CD14-positive monocyte (primary cell): Measurements from ENCODE around the gene GNG13. TPM values are rescaled to one million over a fixed set of nuclear protein-coding genes. Genes with fewer than 3 reads are reported as not detected.

ENCODE experiments used
- DNase-seq, 3 donors: peaks; one replicate each; pipeline ENCODE4 v3.0.0-alpha.2; 2011 to 2022
- H2AFZ ChIP-seq: 2 replicates; pipeline ENCODE4 v1.6.0; 2012; ENCODE audit warnings: mild to moderate bottlenecking, low read depth, low read length, inconsistent platforms; ENCODE audit not compliant: insufficient read depth, poor library complexity, severe bottlenecking
- H3K27ac ChIP-seq, 2 donors: 1 replicate in 1 of 2; 2 replicates in 1 of 2; pipeline ENCODE4 v1.5.1; 2012 to 2013; ENCODE audit warnings: low read length in 2 of 2, control low read depth in 1 of 2, inconsistent platforms in 1 of 2, low read depth in 1 of 2, mild to moderate bottlenecking in 1 of 2
- H3K27me3 ChIP-seq, 2 donors: one replicate each; pipeline versions ENCODE4 v1.6.0 to v1.6.1; 2011 to 2013; ENCODE audit warnings: low read length in 2 of 2; ENCODE audit not compliant: control insufficient read depth in 2 of 2, insufficient read depth in 2 of 2
- H3K36me3 ChIP-seq, 2 donors: replicated peaks in 1 of 2; 1 replicate in 1 of 2; 2 replicates in 1 of 2; pipeline versions ENCODE4 v1.5.1 to v1.6.1; 2012 to 2013; ENCODE audit warnings: low read length in 2 of 2, control low read depth in 1 of 2, inconsistent platforms in 1 of 2, mild to moderate bottlenecking in 1 of 2; ENCODE audit not compliant: insufficient read depth in 2 of 2, control insufficient read depth in 1 of 2
- H3K4me1 ChIP-seq, 2 donors: 1 replicate in 1 of 2; 2 replicates in 1 of 2; pipeline versions ENCODE4 v1.5.1 to v1.6.1; 2012 to 2013; ENCODE audit warnings: low read length in 2 of 2, control low read depth in 1 of 2, inconsistent platforms in 1 of 2, mild to moderate bottlenecking in 1 of 2, moderate library complexity in 1 of 2; ENCODE audit not compliant: insufficient read depth in 2 of 2, control insufficient read depth in 1 of 2
- H3K4me2 ChIP-seq: replicated peaks from 2 replicates; pipeline ENCODE3; 2012; ENCODE audit warnings: low read length, moderate library complexity, mild to moderate bottlenecking; ENCODE audit not compliant: poor library complexity, severe bottlenecking; ENCODE audit errors: extremely low read depth
- H3K4me3 ChIP-seq, 3 experiments: fragments of 200-600 bp in 1 of 3; sonication (generic) in 1 of 3; replicated peaks in 1 of 3; 1 replicate in 2 of 3; 2 replicates in 1 of 3; pipeline ENCODE4 v1.5.1; 2011 to 2013; ENCODE audit warnings: low read length in 3 of 3, mild to moderate bottlenecking in 3 of 3, control low read depth in 2 of 3, low read depth in 2 of 3, inconsistent platforms in 1 of 3, moderate library complexity in 1 of 3
- H3K79me2 ChIP-seq: 2 replicates; pipeline ENCODE4 v1.6.0; 2012; ENCODE audit warnings: mild to moderate bottlenecking, control low read depth, inconsistent platforms, low read length, moderate library complexity; ENCODE audit not compliant: insufficient read depth
- H3K9ac ChIP-seq: 2 replicates; pipeline ENCODE4 v1.6.0; 2017; ENCODE audit warnings: low read length, mild to moderate bottlenecking; ENCODE audit not compliant: insufficient read depth, poor library complexity, severe bottlenecking
- H3K9me3 ChIP-seq, 2 donors: replicated peaks in 1 of 2; 1 replicate in 1 of 2; 2 replicates in 1 of 2; pipeline versions ENCODE4 v1.5.1 to v1.6.1; 2012 to 2013; ENCODE audit warnings: low read length in 2 of 2, control low read depth in 1 of 2; ENCODE audit not compliant: control insufficient read depth in 1 of 2, insufficient read depth in 1 of 2
- H4K20me1 ChIP-seq: 2 replicates; pipeline ENCODE4 v1.6.0; 2012; ENCODE audit warnings: mild to moderate bottlenecking, low read length, control low read depth, moderate library complexity; ENCODE audit not compliant: insufficient read depth
- H3K27ac Mint-ChIP-seq, 7 donors: one replicate each; pipeline ENCODE4 v1.8.0; 2020; ENCODE audit warnings: mild to moderate bottlenecking in 7 of 7, mixed read lengths in 7 of 7, moderate library complexity in 6 of 7, inconsistent platforms in 2 of 7
- H3K27me3 Mint-ChIP-seq, 3 donors: one replicate each; pipeline ENCODE4 v1.8.0; 2021 to 2022; ENCODE audit warnings: low read depth in 3 of 3, mild to moderate bottlenecking in 3 of 3, mixed read lengths in 3 of 3, moderate library complexity in 3 of 3, inconsistent platforms in 1 of 3
- H3K36me3 Mint-ChIP-seq, 2 donors: one replicate each; pipeline ENCODE4 v1.8.0; 2020; ENCODE audit warnings: mixed read lengths in 2 of 2, inconsistent platforms in 1 of 2, mild to moderate bottlenecking in 1 of 2
- H3K4me1 Mint-ChIP-seq: one replicate; pipeline ENCODE4 v1.8.0; 2020; ENCODE audit warnings: mild to moderate bottlenecking, mixed read lengths
- H3K4me3 Mint-ChIP-seq, 2 donors: one replicate each; pipeline ENCODE4 v1.8.0; 2020; ENCODE audit warnings: mild to moderate bottlenecking in 2 of 2, mixed read lengths in 2 of 2, moderate library complexity in 1 of 2
- H3K9me3 Mint-ChIP-seq, 7 donors: one replicate each; pipeline ENCODE4 v1.8.0; 2020 to 2022; ENCODE audit warnings: mixed read lengths in 7 of 7, mild to moderate bottlenecking in 6 of 7, moderate library complexity in 6 of 7, inconsistent platforms in 2 of 7
- WGBS: methylation state at CpG from one replicate; pipeline ENCODE4 v1.1.5; 2013; ENCODE audit warnings: missing lambda C conversion rate; ENCODE audit not compliant: insufficient coverage; 5-methylcytosine and 5-hydroxymethylcytosine counted together
- intact Hi-C, 2 donors: fragments of 100-400 bp; cut with micrococcal nuclease; formaldehyde crosslinking; loops; one replicate each; pipeline versions ENCODE4 v1.15.0 to v1.15.1; 2023
- polyA plus RNA-seq, 3 donors: library from polyadenylated mRNA; depleted of rRNA in 1 of 3; unstranded in 2 of 3; stranded (reverse) in 1 of 3; fragments of 300-500 nt in 2 of 3; fragments of >200 nt in 1 of 3; fragmentation: Illumina TruSeq in 2 of 3; gene quantifications; 1 replicate in 2 of 3; 2 replicates in 1 of 3; pipeline ENCODE4 v1.2.3, GENCODE V29; 2012 to 2021
- TF ChIP-seq, protein P1 (sequence below): fragments of 200-600 bp; IDR thresholded peaks from one replicate; pipeline ENCODE4 v1.8.0; 2022; ENCODE audit warnings: antibody characterized with exemption, mild to moderate bottlenecking

GNG13 gene
- polyA plus RNA-seq, 3 donors: not detected

- H3K9ac ChIP-seq: no peak overlapping the region
- no peaks in the 10 kb centered on the region for H3K36me3 ChIP-seq
- intact Hi-C loops: no loop called here
- no peaks in the 10 kb centered on the region for H3K9me3 ChIP-seq
- H2AFZ ChIP-seq: no peak overlapping the region
- Mint-ChIP-seq H3K9me3 (no peaks in the 10 kb centered on the region), H3K36me3 (no peaks in the 10 kb centered on the region), H3K27ac (no peak overlapping the region), H3K4me3 (no peak overlapping the region), H3K27me3 (peaks cover 0 to 2% (median 1%) of the 10 kb centered on the region in 3 donors), H3K4me1 (peaks cover 4% of the 10 kb centered on the region)
- H4K20me1 ChIP-seq: no peaks in the 10 kb centered on the region
- DNase-seq: no peak
- TF ChIP-seq, protein P1, sequence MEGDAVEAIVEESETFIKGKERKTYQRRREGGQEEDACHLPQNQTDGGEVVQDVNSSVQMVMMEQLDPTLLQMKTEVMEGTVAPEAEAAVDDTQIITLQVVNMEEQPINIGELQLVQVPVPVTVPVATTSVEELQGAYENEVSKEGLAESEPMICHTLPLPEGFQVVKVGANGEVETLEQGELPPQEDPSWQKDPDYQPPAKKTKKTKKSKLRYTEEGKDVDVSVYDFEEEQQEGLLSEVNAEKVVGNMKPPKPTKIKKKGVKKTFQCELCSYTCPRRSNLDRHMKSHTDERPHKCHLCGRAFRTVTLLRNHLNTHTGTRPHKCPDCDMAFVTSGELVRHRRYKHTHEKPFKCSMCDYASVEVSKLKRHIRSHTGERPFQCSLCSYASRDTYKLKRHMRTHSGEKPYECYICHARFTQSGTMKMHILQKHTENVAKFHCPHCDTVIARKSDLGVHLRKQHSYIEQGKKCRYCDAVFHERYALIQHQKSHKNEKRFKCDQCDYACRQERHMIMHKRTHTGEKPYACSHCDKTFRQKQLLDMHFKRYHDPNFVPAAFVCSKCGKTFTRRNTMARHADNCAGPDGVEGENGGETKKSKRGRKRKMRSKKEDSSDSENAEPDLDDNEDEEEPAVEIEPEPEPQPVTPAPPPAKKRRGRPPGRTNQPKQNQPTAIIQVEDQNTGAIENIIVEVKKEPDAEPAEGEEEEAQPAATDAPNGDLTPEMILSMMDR: no peak
- H3K4me2 ChIP-seq: no peak overlapping the region
- H3K4me3 ChIP-seq: no peak overlapping the region
- H3K4me1 ChIP-seq: peaks cover 5 to 6% of the 10 kb centered on the region in 2 donors
- 97% methylated on average over 8 of the region's 17 CpGs for WGBS
- H3K79me2 ChIP-seq: no peaks in the 10 kb centered on the region
- no peak overlapping the region for H3K27ac ChIP-seq
- no peaks in the 10 kb centered on the region for H3K27me3 ChIP-seq
Measured at GRCh38 chr16:762595-763268, 37.8 kb downstream of the GNG13 start.

- Histone ChIP-seq H3K9ac (no peak overlapping the region), H3K79me2 (no peaks in the 10 kb centered on the region), H2AFZ (no peak overlapping the region), H3K4me2 (no peak overlapping the region), H3K9me3 (no peaks in the 10 kb centered on the region), H3K27ac (no peak overlapping the region), H3K4me1 (peaks cover 14% of the 10 kb centered on the region in 2 donors), H3K4me3 (no peak overlapping the region), H3K27me3 (no peaks in the 10 kb centered on the region), H4K20me1 (no peaks in the 10 kb centered on the region), H3K36me3 (no peaks in the 10 kb centered on the region)
- WGBS: 91% methylated on average over 16 of the region's 22 CpGs
- Mint-ChIP-seq H3K36me3 (no peaks in the 10 kb centered on the region), H3K4me3 (no peak overlapping the region), H3K27me3 (peaks cover 0 to 3% (median 2%) of the 10 kb centered on the region in 3 donors), H3K27ac (no peak overlapping the region), H3K4me1 (peaks cover 13% of the 10 kb centered on the region), H3K9me3 (no peaks in the 10 kb centered on the region)
- TF ChIP-seq, protein P1: no peak
- no peak for DNase-seq
- intact Hi-C loops: no loop called here
Measured at GRCh38 chr16:761625-762513, 38.7 kb downstream of the GNG13 start.
